ENCODE data around the gene STX1B.

DNA sequence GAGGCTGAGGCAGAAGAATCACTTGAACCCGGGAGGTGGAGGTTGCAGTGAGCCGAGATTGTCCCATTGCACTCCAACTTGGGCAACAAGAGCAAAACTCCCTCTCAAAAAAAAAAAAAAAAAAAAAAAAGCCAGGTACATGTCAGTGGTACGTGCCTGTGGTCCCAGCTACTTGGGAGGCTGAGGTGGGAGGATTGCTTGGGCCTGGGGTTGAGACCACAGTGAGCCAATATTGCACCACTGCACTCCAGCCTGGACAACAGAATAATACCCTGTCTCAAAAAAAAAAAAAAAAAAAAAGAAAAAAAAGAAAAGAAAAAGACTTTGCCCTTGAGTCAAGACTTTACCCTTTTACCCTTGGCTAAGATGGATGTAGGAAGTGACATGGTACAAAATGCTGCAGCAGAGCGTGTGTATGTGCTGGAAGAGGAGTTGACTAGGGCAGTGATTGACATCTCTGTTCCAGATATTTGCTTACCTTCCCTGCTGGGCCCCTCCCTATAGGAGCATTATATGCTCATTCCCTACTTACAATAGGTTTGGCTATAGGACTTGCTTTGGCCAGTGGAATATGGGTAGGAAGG, 33.6 kb upstream of the STX1B start:
- TF ChIP-seq, protein P1, sequence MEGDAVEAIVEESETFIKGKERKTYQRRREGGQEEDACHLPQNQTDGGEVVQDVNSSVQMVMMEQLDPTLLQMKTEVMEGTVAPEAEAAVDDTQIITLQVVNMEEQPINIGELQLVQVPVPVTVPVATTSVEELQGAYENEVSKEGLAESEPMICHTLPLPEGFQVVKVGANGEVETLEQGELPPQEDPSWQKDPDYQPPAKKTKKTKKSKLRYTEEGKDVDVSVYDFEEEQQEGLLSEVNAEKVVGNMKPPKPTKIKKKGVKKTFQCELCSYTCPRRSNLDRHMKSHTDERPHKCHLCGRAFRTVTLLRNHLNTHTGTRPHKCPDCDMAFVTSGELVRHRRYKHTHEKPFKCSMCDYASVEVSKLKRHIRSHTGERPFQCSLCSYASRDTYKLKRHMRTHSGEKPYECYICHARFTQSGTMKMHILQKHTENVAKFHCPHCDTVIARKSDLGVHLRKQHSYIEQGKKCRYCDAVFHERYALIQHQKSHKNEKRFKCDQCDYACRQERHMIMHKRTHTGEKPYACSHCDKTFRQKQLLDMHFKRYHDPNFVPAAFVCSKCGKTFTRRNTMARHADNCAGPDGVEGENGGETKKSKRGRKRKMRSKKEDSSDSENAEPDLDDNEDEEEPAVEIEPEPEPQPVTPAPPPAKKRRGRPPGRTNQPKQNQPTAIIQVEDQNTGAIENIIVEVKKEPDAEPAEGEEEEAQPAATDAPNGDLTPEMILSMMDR (IDR thresholded peaks at IDR 0.05), result no peak
- TF ChIP-seq POLR2A (IDR thresholded peaks at IDR 0.05), result no peak
- no peak for TF ChIP-seq EP300 (IDR thresholded peaks at IDR 0.05; ENCODE audit: low read depth)
